Measurements from ENCODE around the gene EPSTI1. TPM values are rescaled to one million over a fixed set of nuclear protein-coding genes. Genes with fewer than 3 reads are reported as not detected.

The EPSTI1 gene
- total and polyA plus RNA-seq, 10 of the 15 experiments (the other 5 are each of a cell fraction or from before 2014, with no cell fraction given): 4.7 to 32.0 (median 24.2) TPM

GRCh38 chr13:42977219-42977659 is 14.8 kb downstream of the EPSTI1 start (continued):
- no peak for TF ChIP-seq USF1 (IDR thresholded peaks at IDR 0.05; ENCODE audit: borderline replicate concordance, extremely low read length, insufficient read depth, low read depth, low read length)
- no peak for TF ChIP-seq TAF1 (IDR thresholded peaks at IDR 0.05; ENCODE audit: borderline replicate concordance, low read depth, low read length)
- no peak for TF ChIP-seq ZBTB33 (IDR thresholded peaks at IDR 0.05)
- no peak for TF ChIP-seq CBFB (IDR thresholded peaks at IDR 0.05; ENCODE audit: low read depth)
- TF ChIP-seq ATF3 (IDR thresholded peaks at IDR 0.05; ENCODE audit: borderline replicate concordance, extremely low read depth, low read depth, low read length): no peak
- TF ChIP-seq MYC (IDR thresholded peaks at IDR 0.05; ENCODE audit: insufficient read depth, insufficient read length, insufficient replicate concordance, low read length, severe bottlenecking): no peak
- no peak for TF ChIP-seq PAX8 (IDR thresholded peaks at IDR 0.05)
- TF ChIP-seq E4F1 (IDR thresholded peaks at IDR 0.05; ENCODE audit: borderline replicate concordance, partially characterized antibody): no peak
- TF ChIP-seq YBX1 (IDR thresholded peaks at IDR 0.05): no peak
- no peak for TF ChIP-seq TARDBP (IDR thresholded peaks at IDR 0.05; ENCODE audit: borderline replicate concordance)
- no peak for TF ChIP-seq KAT2A (conservative IDR thresholded peaks at IDR 0.05; ENCODE audit: control insufficient read depth, low read depth, low read length)
- no peak for TF ChIP-seq POLR2AphosphoS5 (IDR thresholded peaks at IDR 0.05; ENCODE audit: low read length)
- no peak for TF ChIP-seq SP1 (IDR thresholded peaks at IDR 0.05; ENCODE audit: low read depth, low read length)
- TF ChIP-seq SIX5 (IDR thresholded peaks at IDR 0.05; ENCODE audit: low read depth, low read length, severe bottlenecking): no peak
- TF ChIP-seq RELA (IDR thresholded peaks at IDR 0.05; ENCODE audit: borderline replicate concordance, partially characterized antibody): no peak
- peak; percentile 45 for TF ChIP-seq JUNB (IDR thresholded peaks at IDR 0.05)
- no peak for TF ChIP-seq ZNF384 (IDR thresholded peaks at IDR 0.05; ENCODE audit: borderline replicate concordance, low read depth, low read length)
- TF ChIP-seq HCFC1 (IDR thresholded peaks at IDR 0.05; ENCODE audit: low read length): no peak
- TF ChIP-seq REST (IDR thresholded peaks at IDR 0.05; ENCODE audit: low read depth, low read length): no peak

Data from GM12878 (cell line).